Stimulated activated CD8-positive, alpha-beta memory T cell treated with anti-CD3 and anti-CD28 coated beads, Interleukin-15, amount 100 ng/mL, for 48 hours (primary cell): ENCODE data around the gene C6orf62.
A peak's percentile ranks its signal among the peaks of the same experiment; 100 is the strongest.
"Not testable (repeated sequence)": the region's sequence is repeated elsewhere in the genome, so short reads cannot be mapped to it uniquely, and the experiment has no call there.

Source experiments
- DNase-seq, 2 donors: peaks; one replicate each; pipeline ENCODE4 v3.0.0-alpha.2; 2020; ENCODE audit warnings: low read depth in 2 of 2

Gene C6orf62

DNA sequence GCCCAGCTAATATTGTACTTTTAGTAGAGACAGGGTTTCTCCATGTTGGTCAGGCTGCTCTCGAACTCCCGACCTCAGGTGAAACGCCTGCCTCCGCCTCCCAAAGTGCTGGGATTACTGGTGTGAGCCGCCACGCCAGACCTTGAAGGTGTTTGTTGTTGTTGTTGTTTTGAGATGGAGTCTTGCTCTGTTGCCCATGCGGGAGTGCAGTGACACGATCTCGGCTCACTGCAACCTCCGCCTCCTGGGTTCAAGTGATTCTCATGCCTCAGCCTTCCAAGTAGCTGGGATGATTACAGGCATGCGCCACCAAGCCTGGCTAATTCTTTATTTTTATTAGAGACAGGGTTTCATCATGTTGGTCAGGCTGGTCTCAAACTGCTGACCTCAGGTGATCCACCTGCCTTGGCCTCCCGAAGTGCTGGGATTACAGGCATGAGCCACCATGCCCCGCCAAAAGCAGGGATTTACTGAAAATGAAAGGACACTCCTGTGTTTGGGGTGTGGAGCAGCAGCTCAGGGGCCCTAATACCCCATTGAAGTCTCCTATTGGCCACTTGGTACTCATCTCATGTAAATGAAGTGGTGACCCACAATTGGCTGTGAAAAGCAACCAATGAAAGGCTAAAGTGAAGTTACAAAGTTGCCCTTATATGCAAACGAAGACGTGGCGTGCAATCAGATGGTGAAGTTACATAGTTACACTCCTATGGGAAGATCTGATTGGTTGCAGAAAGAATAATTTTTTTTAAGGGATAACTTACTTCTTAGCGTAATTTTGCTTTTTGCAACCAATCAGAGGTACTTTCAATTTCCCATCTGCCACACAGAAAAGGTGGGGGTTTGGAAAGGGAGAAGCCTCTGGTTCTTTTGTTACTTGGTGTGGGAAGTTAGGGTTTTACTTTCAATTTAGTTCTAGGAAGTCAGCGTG, 50.6 kb downstream of the C6orf62 start:
- not testable (repeated sequence) for DNase-seq

DNA sequence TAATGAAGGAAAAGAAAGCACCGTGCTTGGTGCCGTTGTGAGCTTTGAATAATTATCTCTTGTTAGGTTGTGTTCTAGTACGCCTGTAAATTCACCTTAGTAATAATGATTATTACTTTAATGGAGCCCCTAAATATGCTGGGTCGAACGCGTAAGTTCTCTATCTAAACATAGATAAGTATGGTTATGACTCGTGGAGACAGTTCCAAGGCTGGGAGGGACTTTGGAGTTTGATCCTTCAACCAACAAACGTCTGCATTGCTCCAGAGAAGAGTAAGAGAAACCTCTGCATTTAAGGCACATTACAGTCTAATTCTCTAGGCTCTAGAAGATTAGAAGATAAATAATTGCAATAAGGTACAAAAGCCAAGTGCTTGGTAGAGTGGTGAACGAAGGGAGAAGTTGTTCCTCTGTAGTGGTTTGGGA, 51.6 kb downstream of the C6orf62 start:
- DNase-seq, result no peak

DNA sequence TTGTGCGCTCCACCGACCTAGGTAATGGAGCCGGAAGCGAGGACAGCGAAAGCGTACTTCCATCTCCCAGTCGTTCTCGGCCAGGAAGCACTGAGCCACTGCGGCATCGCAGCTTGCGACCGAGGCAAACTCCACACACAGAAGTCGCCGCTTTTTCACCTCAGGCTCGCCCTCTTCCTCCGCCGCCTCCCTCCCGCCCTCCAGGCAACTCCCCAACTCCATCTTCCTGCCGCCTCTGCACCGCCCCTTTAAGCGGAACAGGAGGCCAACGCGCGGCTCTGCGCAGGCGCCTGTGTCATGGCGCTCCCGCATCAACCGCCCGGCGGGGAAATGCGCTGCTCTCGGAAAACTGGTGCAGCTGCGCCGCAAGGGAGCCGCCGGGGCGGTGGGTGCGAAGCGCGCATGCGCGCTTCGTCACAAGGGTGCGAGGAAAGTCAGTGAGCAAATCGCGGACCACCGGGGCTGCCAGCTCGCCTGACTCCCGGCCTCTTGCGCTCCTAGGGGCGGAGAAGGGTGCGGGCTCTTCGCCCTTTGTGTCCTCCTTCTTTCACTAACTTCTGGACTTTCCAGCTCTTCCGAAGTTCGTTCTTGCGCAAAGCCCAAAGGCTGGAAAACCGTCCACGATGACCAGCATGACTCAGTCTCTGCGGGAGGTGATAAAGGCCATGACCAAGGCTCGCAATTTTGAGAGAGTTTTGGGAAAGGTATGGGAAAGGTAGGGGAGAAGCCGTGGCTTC, 52.1 kb downstream of the C6orf62 start, which contains the start of the genes ACOT13 and TDP2:
Gene ACOT13 (plus strand): TSS at position 437 of the 737 bp plus-strand sequence. CDS start 187 bp downstream, at position 624.
Gene TDP2 (minus strand): TSS at position 259 of the 737 bp plus-strand sequence. CDS start 37 bp downstream, at position 222.
- DNase-seq, result peak; percentile 96

DNA sequence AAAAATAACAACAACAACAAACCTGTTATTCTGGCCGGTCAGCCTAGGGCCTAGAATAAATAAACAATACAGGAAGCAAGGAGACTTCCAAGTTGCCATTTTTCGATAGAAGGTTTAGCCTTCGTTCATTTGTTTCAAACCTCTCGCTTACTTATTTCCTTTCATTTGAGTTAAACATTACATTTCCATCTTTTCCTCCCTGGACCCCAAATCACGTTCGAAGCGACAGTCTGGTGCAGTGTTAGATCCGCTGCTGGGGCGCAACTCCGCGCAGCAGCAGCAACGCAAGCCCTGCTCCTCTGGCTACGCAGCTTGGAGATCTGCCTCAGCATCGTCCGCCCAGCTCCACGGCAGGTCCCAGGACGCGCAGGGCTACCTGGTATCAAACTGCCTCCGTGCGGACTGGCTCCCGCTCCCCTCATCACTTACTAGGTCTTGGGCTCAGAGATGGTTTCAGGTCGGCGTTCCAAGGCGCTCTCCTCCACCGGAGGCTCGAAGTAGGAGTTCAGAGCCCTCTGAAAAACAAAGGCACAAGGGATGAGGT, 52.8 kb downstream of the C6orf62 start:
- DNase-seq, result peak; percentile 35 to 36

DNA sequence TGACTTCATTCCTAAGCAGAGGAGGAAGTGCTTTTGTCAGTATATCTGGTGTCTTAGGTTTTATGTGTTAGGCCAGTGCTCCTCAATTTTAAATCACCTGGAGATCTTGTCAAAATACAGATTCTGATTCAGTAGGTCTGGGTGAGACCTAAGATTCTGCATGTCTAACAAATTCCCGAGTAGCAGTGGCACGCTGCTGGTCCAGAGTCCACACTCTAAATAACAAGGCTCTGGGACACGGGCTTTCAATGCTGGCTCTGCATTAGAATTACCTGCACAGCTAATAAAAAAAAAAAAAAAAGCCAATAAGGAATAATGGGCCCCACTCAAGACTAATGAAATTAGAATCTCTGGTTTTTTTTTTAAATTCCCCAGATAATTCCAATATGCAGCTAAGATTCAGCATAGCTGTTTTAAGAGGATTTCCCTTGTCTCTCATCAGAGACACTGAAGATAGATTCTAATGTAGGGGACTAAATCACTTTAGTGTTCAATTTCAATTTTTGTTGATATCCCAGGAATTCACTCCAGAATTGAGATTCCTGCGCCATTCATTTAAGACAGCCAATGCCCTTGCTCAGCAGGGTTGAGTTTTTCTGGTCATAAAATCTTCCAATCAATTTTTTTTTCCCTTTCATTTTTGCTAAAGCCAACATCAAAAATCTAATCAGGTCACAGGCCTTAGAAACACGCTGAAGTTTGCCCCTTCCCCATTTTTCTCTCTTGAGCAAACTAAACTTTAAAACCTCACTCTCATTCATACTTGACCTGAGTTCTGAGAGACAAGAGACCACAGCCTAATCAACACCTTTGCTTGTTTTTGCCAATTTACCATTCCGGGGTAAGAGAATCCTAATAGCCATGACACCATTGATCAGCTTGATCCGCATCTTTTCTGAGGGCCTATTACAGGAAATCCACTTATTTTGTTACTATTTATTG, 54.6 kb downstream of the C6orf62 start:
- no peak for DNase-seq

DNA sequence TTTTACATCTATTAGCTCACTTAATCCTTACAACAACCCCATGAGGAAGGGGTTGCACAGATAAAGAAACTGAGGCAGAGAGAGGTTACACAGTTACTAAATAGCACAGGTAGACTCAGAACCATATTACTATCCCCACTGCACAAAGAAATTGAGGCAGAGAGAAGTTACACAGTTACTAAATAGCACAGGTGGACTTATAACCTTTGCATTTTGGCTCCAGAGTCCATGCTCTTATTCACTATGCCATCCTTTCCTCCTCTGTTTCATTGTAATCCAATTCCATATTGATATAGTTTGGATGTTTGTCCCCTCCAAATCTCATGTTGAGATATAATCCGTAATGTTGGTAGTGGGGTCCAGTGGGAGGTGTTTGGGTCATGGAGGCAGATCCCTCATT, 55.8 kb downstream of the C6orf62 start:
- no peak for DNase-seq

DNA sequence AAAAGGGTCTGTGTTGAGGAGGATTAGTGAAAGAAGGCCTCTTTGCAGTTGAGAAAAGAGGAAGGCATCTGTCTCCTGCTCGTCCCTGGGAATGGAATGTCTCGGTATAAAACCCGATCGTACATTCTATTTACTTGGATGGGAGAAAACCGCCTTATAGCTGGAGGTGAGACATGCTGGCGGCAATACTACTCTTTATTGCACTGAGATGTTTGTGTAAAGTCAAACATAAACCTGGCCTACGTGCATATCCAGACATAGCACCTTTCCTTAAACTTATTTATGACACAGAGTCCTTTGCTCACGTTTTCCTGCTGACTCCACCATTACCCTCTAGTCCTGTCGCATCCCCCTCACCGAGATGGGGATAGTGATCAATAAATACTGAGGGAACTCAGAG, 56.7 kb downstream of the C6orf62 start:
- DNase-seq, result no peak

DNA sequence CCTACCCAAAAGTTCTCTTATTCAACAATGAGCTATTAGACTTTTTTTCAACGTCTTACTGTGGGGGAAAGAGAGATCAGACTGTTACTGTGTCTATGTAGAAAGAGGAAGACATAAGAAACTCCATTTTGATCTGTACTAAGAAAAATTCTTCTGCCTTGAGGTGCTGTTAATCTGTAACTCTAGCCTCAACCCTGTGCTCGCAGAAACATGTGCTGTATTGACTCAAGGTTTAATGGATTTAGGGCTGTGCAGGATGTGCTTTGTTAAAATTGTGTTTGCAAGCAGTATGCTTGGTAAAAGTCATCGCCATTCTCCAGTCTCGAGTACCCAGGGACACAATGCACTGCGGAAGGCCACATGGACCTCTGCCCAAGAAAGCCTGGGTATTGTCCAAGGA, 57.2 kb downstream of the C6orf62 start:
- DNase-seq, result not testable (repeated sequence)

DNA sequence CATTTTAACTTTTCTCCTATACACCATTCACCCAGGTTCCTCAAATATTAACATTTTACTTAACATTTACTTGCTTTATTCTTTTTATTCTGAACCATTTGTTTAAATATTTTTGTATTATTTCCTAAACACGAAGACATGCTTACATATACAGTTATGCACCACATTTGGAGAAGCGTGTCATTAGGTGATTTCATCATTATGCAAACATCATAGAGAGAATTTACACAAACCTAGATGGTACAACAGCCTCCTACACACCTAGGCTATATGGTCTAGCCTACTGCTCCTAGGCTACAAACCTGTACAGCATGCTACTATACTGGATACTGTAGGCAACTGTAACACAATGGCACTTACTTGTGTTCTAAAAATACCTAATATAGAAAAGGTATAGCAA, 58.8 kb downstream of the C6orf62 start:
- DNase-seq, result no peak

DNA sequence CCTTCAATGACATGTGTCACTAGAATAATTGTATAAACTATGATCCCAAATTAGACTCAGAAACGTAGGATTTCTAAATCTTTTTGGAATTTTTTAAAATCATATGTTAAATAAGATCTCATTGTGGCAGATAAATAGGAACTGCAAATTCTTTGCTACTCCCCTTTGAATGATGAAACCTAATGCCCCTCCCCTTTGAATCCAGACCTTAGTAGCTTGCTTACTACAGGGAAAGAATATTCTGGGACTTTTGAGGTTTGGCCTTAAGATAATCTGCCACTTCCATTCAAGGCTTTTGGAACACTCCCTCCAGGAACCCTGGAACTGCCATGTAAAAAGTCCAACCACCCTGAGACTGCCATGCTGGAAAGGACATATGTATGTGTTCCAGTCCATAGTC, 59.4 kb downstream of the C6orf62 start:
- no peak for DNase-seq

DNA sequence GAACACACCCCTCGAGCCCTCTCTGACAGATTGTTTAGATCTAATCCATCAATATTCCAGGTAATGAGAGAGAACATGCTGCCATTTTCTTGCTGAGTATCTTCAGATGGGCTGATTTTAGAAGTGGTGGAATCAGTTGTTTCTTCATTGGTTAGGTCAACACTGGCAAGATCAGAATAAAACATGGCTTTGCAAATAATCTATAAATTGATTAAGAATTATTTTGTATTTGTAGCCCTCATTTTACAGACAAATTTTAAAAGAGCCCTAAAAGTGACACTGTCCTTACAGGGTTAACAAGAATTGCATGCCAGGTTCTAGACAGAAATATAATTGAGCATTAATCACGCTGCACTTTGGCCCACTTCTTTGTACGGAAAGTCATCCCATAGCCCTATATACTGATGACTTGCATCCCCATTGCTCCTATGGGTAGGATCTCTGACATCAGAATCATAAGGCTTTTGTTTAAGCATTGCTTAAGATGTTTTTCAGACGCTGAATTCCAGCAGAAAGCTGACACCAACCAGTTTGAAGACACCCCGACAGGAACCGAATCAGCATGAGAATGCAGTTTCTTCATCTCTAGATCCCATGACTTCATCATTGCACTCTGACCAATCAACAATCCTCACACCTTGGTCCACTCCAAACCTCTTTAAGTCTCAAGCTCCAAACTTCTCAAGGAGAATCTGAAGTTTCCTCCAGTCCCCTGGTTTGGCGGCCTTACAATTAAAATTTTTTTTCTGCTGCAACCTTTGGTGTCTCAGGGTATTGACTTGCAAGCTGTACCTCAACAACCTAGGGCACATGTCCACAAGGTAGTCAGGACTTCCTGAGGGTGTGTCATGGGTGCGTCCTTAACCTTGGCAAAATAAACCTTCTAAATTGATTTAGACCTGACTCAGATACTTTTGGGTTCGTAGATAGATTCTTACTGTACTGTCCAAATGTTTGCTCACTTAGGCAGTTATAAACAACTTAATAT, 60.1 kb downstream of the C6orf62 start:
- no peak for DNase-seq

DNA sequence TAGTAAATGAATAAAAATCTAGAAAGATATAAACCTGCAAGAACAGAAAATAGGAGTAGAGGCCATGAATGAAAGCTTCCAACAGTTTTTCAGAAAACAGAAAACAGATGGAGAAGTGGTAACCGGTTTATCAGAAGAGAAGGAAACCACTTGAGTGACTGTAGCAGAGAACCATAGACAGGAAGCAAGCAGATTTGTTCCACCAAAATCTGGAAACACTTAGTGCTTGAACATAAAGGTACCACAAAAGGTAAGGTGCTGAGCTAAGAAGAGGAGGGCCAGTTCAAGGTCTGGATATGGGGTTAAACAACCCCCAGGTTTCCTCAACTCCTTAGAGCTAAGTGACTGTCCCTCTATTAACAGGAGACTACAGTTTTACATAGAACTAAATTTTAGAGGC, 63.7 kb downstream of the C6orf62 start:
- no peak for DNase-seq
